Measurements from ENCODE around the gene SPTBN2. TPM values are rescaled to one million over a fixed set of nuclear protein-coding genes. Genes with fewer than 3 reads are reported as not detected.

SPTBN2 gene
- total RNA-seq, 1 experiment from 2014 or later, result 30.9 TPM

DNA sequence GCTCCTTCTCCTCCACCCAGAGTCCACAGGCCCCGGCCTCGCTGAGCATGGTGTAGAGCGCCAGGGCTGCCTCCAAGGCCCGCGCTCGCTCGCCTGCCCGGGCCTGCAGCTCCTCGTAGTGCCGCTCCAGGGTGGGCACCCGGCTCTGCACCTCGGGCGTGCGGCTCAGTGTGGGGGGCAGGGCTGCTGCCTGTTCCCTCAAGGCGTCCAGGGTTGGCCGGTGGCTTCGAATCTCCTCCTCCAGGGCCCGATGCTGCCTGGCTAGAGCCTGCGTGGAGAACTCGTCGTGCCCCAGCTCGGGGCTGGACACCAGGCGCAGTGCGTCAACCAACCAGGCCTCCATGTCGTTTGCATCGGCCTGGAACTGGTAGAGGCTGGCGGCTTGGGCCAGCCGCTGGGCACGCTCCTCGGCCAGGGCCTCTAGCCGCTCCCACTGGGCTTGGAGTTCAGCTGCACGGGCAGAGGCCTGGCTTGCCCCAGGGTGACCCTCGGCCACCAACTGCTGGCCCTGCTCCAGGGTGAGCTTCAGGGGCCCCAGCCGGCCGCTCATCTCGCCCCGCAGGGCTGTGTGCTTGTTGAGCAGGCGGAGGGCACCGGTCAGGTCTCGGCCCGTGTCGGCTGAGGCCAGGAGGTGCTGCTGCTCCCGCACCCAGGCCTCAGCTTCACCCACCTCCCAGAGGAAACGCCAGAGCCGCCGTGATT, 24.2 kb downstream of the SPTBN2 start:
- no peak for DNase-seq (ENCODE audit: low spot score)

GRCh38 chr11:66701432-66702240, 27.4 kb downstream of the SPTBN2 start:
- DNase-seq (ENCODE audit: low spot score), result no peak

DNA sequence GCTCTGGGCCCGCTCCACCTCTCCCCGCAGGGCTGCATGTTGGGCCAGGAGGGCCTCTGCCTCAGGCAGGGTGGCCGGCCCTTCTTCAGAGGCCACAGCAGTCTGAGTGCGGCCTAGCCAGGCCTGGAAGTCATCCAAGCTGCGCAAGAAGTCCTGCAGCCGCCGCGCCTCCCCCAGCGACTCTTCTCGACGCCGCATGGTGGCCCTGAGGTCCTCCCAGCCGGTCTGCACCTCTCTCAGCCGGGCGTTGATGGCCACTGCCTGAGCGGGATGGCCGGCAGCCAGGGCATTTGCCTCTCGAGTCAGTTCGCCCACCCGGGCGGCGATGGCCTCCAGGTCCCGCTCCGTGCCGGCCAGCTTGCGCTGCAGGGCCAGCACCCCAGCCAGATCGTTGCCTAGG, 28.3 kb downstream of the SPTBN2 start:
- no peak for DNase-seq (ENCODE audit: low spot score)

- no peak for DNase-seq (ENCODE audit: low spot score)
Measured at GRCh38 chr11:66700337-66700736, 28.7 kb downstream of the SPTBN2 start.

DNA sequence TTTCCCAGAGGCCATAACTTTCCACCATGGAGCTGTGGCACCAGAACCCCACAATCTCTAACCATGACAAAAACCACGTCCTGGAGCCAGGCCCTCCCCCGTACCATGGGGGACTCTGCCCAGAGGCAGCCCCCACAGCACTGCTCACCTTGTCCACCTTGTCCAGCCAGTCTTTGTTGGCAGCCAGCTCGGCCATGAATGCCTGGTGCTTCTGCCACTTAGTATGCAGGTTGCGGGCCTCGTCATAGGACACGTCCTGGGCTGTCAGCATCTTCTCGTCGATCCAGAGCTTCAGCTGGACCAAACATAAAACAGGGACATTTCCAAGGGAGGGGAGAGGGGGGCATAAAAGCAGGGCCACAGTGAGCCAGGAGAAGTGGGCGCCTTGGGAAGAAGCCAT, 30.5 kb downstream of the SPTBN2 start:
- DNase-seq (ENCODE audit: low spot score), result no peak

DNA sequence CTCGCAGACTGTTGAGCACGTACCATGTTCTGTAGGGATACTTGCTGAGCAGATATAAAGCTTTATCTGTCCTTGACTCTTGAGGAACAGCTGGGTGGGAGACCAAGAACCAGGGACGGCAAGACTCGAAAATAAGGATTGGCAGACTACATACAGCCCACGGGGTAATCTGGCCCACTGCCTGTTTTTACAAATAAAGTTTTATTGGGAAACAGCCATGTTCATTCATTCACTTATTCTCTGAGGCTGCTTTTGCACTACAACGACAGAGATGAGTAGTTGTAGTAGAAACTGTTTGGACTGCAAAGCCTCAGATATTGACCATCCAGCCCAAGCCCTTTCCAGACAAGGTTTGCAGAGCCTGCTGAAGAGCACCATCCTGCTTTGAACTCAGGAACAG, 31.0 kb downstream of the SPTBN2 start:
- DNase-seq (ENCODE audit: low spot score), result no peak

DNA sequence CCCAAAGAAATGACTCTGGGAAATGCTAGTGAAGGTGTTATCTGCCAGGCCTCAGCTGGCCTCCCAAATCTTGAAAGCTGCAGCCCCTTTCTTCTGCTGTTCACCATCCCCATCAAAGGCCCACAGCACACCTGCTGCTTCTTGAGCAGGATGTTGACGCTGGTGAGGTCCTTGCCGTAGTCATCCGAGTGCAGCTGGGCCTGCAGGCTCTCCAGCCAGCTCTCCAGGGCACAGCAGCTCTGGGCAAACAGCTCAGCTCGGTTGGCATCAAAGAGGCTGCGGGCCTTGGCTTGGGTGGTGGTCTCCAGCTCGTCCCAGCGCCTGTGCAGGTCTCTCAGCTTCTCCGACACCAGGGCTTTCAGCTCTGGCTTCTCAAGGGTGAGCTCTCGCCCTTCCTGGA, 32.9 kb downstream of the SPTBN2 start:
- DNase-seq (ENCODE audit: low spot score), result no peak

GRCh38 chr11:66694732-66695207, 34.2 kb downstream of the SPTBN2 start:
- DNase-seq (ENCODE audit: low spot score), result peak; percentile 99

DNA sequence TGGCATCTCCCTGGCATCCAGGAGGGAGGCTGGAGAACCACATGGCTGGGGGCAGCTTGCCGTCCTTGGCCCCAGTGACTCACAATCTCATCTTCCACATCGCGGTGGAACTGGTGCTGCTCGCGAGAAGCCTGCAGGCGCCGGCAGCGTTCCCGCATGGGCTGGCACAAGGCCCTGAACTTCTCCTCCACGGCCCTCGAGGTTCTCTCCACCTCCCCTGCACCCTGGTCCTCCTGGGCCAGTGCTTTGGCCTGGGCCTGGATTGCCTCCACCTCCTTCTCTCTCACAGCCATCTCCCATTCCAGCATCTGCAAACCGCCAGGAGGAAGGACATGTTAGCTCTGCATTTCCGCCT, 35.0 kb downstream of the SPTBN2 start:
- DNase-seq (ENCODE audit: low spot score), result no peak

GRCh38 chr11:66693356-66694055, 35.5 kb downstream of the SPTBN2 start:
- DNase-seq (ENCODE audit: low spot score), result no peak

DNA sequence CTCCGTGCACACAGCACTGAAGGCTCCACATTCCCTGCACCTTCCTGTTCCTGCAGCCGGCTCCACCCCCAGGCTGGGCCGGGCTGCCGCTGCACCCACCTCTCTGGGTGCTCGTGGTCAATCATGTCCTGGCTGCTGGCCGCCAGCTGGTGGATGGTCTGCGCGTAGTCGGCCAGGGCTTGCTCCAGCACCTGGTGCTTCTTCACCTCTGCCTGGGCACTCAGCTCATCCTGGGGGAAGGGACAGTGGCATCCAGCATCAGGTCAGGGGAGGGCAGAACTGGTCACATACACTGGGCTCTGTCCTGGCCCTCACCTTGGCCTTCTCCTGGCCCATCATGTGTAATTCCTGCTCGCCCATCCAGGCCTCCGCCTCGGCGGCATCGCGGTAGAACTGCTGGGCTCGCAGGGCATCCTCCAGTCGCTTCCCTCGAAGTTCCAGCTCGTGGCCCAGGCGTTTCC, 36.1 kb downstream of the SPTBN2 start:
- DNase-seq (ENCODE audit: low spot score), result no peak

DNA sequence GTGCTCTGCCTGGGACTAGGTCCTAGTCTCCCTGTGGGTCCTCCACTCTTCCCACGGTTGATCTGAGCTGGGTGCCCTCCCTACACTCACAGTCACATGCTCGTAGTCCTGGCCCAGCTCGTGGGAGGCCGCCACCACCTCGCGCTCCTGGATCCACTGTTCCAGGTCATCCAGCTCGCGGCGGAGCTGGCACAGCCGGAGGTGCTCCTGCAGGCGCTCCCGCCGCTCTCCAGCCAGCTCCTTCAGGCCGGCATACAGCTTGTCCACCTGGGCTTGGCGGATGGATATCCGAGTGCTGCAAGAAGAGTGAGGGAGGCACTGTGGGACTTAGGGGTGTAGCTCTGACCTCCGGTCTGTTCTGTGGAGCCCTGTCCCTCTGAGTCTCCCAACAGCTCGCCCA, 36.6 kb downstream of the SPTBN2 start:
- DNase-seq (ENCODE audit: low spot score), result no peak

GRCh38 chr11:66691311-66691980, 37.6 kb downstream of the SPTBN2 start:
- DNase-seq (ENCODE audit: low spot score), result no peak

- no peak for DNase-seq (ENCODE audit: low spot score)
Measured at GRCh38 chr11:66689661-66690590, 39.1 kb downstream of the SPTBN2 start.

DNA sequence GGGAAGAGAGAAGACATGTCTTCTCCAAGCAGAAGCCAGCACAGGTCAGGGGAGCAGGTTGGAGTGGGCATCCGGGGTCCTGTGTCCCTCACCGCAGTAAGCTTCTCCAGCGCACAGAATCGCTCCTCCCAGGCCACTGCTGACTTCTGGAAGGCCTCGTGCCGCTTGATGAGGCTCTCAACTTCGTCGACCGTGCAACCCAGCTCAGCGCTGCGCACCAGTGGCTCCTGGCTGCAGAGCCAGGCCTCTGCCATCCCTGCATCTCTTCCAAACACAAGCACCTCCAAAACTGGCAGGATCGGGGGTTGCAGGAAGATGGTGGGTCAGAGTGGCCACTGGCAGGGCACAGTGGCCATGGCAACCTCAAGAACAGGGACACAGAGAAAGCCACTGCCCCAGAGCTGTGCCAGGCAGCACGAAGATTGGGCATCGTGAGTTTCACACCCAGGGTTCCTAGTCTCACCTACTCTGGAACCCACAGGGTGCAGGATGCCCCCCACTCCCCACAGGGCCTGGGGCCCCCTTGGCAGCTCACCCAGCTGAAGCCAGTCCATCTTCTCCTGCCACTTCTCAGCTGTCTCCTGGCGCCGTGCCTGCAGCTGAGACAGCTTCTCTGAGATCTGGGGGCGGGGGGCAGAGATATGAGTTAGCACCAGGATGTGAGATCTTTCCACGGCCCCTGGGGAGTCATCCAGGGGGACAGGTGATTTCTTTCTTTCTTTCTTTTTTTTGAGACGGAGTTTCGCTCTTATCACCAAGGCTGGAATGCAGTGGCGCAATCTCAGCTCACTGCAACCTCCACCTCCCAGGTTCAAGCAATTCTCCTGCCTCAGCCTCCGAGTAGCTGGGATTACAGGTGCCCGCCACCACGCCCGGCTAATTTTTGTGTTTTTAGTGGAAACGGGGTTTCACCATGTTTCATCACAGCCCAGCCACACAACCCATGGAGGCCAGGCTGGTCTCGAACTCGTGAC, 40.2 kb downstream of the SPTBN2 start:
- DNase-seq (ENCODE audit: low spot score), result no peak

DNA sequence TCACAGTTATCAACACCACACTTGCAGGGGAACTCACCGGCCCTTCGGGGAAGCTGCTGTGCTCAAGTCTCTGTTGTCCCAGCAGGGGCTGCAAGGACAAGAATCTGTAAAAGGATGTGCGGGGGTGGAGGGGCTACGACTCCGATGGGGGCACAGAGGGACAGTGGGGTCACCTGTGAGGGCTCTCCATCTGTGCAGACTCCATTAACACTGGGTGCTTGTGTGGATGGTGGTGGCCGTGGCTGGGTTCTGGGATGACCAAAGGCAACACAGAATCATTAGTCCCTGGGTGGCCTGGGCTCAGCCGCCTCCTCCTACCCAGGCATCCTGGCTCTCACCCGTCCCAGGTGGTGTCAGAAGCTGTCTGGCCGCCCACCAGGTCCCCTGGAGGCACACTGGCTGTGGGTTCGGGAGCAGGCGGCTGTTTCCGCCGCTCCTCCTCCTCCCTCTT, 41.2 kb downstream of the SPTBN2 start:
- DNase-seq (ENCODE audit: low spot score), result no peak

DNA sequence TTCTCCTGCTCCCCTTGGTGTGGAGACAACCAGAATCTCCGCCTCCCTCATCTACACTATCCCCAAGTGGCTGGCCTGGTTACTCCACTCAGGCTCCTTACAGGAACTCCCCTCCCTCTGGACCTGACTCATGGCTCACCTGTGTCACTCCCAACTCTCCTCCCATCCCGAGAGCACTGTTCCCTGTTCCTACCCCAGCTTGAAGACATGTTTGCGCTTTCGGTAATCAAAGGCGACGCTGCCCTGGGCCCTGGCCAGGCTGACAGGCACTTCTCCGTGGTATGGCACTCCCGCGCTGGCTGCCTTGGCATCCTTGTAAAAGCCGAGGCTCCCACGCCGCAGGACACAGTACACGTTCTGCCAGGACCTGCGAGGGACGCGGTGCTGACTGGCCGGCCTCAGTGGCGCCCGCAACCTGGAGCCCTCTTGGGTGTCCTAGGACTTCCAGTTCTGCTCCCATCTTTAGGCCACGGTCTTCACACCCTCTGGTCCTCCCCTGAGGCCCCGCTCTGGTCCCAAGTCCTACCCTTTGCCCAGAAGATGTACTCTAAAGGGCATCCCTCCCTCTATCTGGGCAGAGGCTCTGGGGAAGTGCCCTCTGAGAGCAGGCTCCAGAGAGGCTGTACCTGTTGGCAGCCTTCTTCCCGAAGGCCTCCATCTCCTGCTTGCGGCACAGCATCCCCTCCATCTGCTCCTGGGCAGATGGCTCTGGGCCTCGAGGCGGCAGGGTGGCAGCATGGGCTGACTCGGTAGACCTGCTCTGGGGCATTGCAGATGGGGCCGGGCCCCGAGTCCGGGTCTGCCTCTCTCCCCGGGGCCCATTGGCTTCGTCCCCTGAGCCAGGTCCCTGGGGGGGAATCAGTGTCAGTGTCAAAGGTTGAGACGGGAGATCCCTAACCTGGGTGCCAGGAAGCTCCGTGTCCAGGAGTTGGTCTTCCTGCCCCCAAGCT, 41.9 kb downstream of the SPTBN2 start:
- no peak for DNase-seq (ENCODE audit: low spot score)

DNA sequence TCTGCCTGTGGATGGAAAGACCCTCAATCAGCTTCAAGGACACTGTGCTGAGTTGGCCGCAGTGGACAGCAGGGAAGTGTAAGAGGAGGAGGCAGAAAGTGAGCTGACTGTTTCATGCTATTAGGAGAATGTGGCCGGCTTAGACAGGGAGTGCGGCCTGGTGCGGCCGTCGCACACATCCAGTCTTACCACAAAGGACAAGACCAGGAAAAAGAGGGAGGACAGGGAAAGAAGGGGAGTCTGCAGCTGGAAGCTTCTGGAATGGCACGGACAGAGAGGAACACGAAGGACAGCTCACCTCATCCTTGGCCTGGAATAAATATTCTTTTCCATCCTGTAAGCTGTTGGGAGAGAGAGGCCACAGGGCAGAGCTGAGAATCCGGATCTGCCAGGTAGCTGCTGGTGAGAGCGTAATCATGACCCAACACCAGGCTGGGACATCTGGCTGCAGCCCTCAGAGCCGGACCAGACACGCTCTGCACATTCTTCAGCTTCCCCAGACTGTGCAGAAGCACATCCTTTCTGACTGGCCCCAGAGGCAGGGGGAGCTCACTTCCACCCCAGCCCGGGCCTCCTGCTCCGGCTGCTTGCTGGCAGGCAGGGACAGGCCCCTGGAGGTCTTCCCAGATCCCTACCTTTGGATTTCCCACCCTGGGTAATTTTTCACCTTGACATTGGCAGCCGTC, 42.8 kb downstream of the SPTBN2 start:
- DNase-seq (ENCODE audit: low spot score), result no peak

Data from HT-29 (cell line).